Measurements from ENCODE around the gene MORC2. TPM values are rescaled to one million over a fixed set of nuclear protein-coding genes. Genes with fewer than 3 reads are reported as not detected.

The MORC2 gene
- total and polyA plus RNA-seq, 9 of the 15 experiments (the other 6 are each of a cell fraction or from before 2014, with no cell fraction given), result 3.3 to 34.7 (median 16.7) TPM

- Histone ChIP-seq H3K27me3 (ENCODE audit: control insufficient read depth in 2 of 2, insufficient read depth in 2 of 2, low read length in 2 of 2) (no peaks in the 10 kb centered on the region), H3K79me2 (ENCODE audit: control insufficient read depth, insufficient read depth, low read length) (peaks cover 38% of the 10 kb centered on the region), H3K9ac (ENCODE audit: insufficient read depth in 1 of 2, low read depth in 2 of 2, low read length in 2 of 2) (peak overlapping the region in 1 of 2 experiments; percentile 88; a peak in 2 of 4 replicates), H3K4me2 (ENCODE audit: insufficient read depth, low read length) (no peak overlapping the region), H3K9me3 (replicated peaks; ENCODE audit: control insufficient read depth, insufficient read depth, low read depth, low read length) (no peaks in the 10 kb centered on the region), H3K9me1 (ENCODE audit: control insufficient read depth, insufficient read depth, low read length) (no peaks in the 10 kb centered on the region), H3K4me1 (replicated peaks in 1 of 2; ENCODE audit: control insufficient read depth in 2 of 2, insufficient read depth in 2 of 2, low read length in 2 of 2) (peaks cover 21 to 57% of the 10 kb centered on the region in 2 experiments), H2AFZ (ENCODE audit: low read depth, low read length) (no peak overlapping the region), H4K20me1 (replicated peaks; ENCODE audit: control insufficient read depth, insufficient read depth, low read length) (0 out of 2 replicates have a peak, but pooled peaks cover 6% of the 10 kb centered on the region), H3K36me3 (ENCODE audit: control insufficient read depth, insufficient read depth, low read length) (peaks cover 28% of the 10 kb centered on the region; the same call in 2 of the 3 replicates), H3K4me3 (no peak overlapping the region), H3K27ac (ENCODE audit: extremely low read depth, low read depth, low read length) (no peak overlapping the region)
- in situ Hi-C loops (cut with MboI) (no loop called here), intact Hi-C loops (cut with micrococcal nuclease) (no loop called here)
- ChIA-PET CTCF (ENCODE audit: low intra/inter-chr PET ratio) (no interaction called here), POLR2A (interaction anchor here (0.6 kb wide), 1 partner anchor 16 kb away, joined by 4 read pairs; no protein-coding TSS in a partner anchor)
- 88% methylated on average over 13 of the region's 18 CpGs for WGBS (ENCODE audit: insufficient coverage, low coverage, missing lambda C conversion rate)
- BruUV-seq (replicated peaks), result no TSS peak
- no peak for ATAC-seq
- FAIRE-seq, result no peak
- no peak for DNase-seq (ENCODE audit: extremely low read depth in 1 of 4, low spot score in 3 of 4)
- no peak for TF ChIP-seq ESRRB (CRISPR knock-in tag; IDR thresholded peaks at IDR 0.05; ENCODE audit: borderline replicate concordance)
- TF ChIP-seq ZNF121 (CRISPR knock-in tag; conservative IDR thresholded peaks at IDR 0.05), result no peak
- TF ChIP-seq KDM5B (IDR thresholded peaks at IDR 0.05; ENCODE audit: insufficient replicate concordance, low read depth, low read length), result no peak
- TF ChIP-seq HOMEZ (CRISPR knock-in tag; IDR thresholded peaks at IDR 0.05), result no peak
Observed at GRCh38 chr22:30884211-30885000, 84.2 kb downstream of the MORC2 start.

Measured in K562 (cell line).